HepG2 (cell line): ENCODE measurements around the gene LRRN2. TPM values are rescaled to one million over a fixed set of nuclear protein-coding genes. Genes with fewer than 3 reads are reported as not detected.

Experiments
- ATAC-seq: fragments of 200-7000 bp; cut with Tn5 transposase; 3 replicates; pipeline ENCODE4 v1.9.1; 2020; ENCODE audit warnings: mild to moderate bottlenecking, moderate library complexity
- BruUV-seq: library from RNA; stranded (reverse); fragments of 400-500 nt; replicated peaks from 2 replicates; lab custom pipeline; 2021; lab: Mats Ljungman, UMichigan
- CTCF ChIA-PET: fragments of 300-600 bp; formaldehyde crosslinking; extraction: SDS; loops from one replicate; lab custom pipeline; 2021; ENCODE audit warnings: low total read pairs, inconsistent platforms, low intra/inter-chr PET ratio; lab: Yijun Ruan, JAX
- POLR2A ChIA-PET: fragments of 350-600 bp; sonication (Branson Sonifier 250); formaldehyde crosslinking; loops from one replicate; lab custom pipeline; 2020; ENCODE audit warnings: antibody characterized with exemption, inconsistent platforms; lab: Yijun Ruan, JAX
- DNase-seq: peaks from one replicate; pipeline ENCODE4 v3.0.0-alpha.2; 2015; ENCODE audit warnings: low spot score
- FAIRE-seq: peaks from 3 replicates; lab custom pipeline; 2011; peaks lifted over from hg19 to GRCh38; lab: Jason Lieb, UNC
- H2AFZ ChIP-seq: one replicate; pipeline ENCODE4 v1.6.1; 2011; ENCODE audit warnings: low read length, inconsistent platforms
- H3K27ac ChIP-seq: fragments of 300-600 bp; 3 replicates; pipeline ENCODE4 v1.8.0; 2011; ENCODE audit warnings: mixed run types, mild to moderate bottlenecking, mixed read lengths, low read length, inconsistent platforms; ENCODE audit not compliant: insufficient read depth; ENCODE audit errors: extremely low read length
- H3K27me3 ChIP-seq, 2 experiments: fragments of 200-600 bp in 1 of 2; 2 replicates in 1 of 2; 3 replicates in 1 of 2; pipeline versions ENCODE4 v1.6.0 to v1.8.0; 2011; ENCODE audit warnings: low read length in 2 of 2, mild to moderate bottlenecking in 2 of 2, moderate library complexity in 2 of 2, inconsistent platforms in 1 of 2; ENCODE audit not compliant: insufficient read depth in 2 of 2, control insufficient read depth in 1 of 2
- H3K36me3 ChIP-seq, 2 experiments: fragments of 200-600 bp in 1 of 2; replicated peaks in 1 of 2; 2 replicates in 1 of 2; 3 replicates in 1 of 2; pipeline versions ENCODE4 v1.5.1 to v1.8.0; 2011; ENCODE audit warnings: low read length in 2 of 2, inconsistent platforms in 1 of 2; ENCODE audit not compliant: insufficient read depth in 2 of 2, control insufficient read depth in 1 of 2
- H3K4me1 ChIP-seq: 2 replicates; pipeline ENCODE4 v1.5.1; 2012; ENCODE audit warnings: low read length, inconsistent platforms; ENCODE audit not compliant: insufficient read depth
- H3K4me2 ChIP-seq: 2 replicates; pipeline ENCODE4 v1.6.0; 2011; ENCODE audit warnings: low read depth, low read length, inconsistent platforms
- H3K4me3 ChIP-seq, 3 experiments: fragments of 200-600 bp in 1 of 3; sonication (generic), shearing (Covaris generic) in 1 of 3; replicated peaks in 1 of 3; 2 replicates each; pipeline ENCODE4 v1.5.1; 2011 to 2016; ENCODE audit warnings: low read length in 3 of 3, inconsistent platforms in 2 of 3, low read depth in 2 of 3, mild to moderate bottlenecking in 2 of 3, control low read depth in 1 of 3, mixed read lengths in 1 of 3; ENCODE audit not compliant: insufficient read depth in 1 of 3
- H3K79me2 ChIP-seq: one replicate; pipeline ENCODE4 v1.6.1; 2011; ENCODE audit warnings: low read length, inconsistent platforms; ENCODE audit not compliant: insufficient read depth
- H3K9ac ChIP-seq: 2 replicates; pipeline ENCODE4 v1.6.0; 2011; ENCODE audit warnings: mild to moderate bottlenecking, low read depth, low read length, inconsistent platforms; ENCODE audit not compliant: insufficient read depth
- H3K9me3 ChIP-seq: 2 replicates; pipeline ENCODE4 v1.5.1; 2012; ENCODE audit warnings: mild to moderate bottlenecking, low read length
- H4K20me1 ChIP-seq: 2 replicates; pipeline ENCODE4 v1.6.0; 2011; ENCODE audit warnings: inconsistent platforms, mild to moderate bottlenecking, low read length, moderate library complexity; ENCODE audit not compliant: insufficient read depth
- CHD2 ChIP-seq: IDR thresholded peaks from 2 replicates; pipeline ENCODE4 v1.6.1; 2011; ENCODE audit warnings: low read depth, low read length, improper control_type of control experiment
- HDAC1 ChIP-seq: sonication (generic); formaldehyde crosslinking; IDR thresholded peaks from 2 replicates; pipeline ENCODE4 v1.5.1; 2020; ENCODE audit warnings: mild to moderate bottlenecking, missing genetic modification reagents
- ISX ChIP-seq: sonication (generic); formaldehyde crosslinking; conservative IDR thresholded peaks from 2 replicates; pipeline ENCODE4 v1.5.0; 2020; ENCODE audit warnings: missing genetic modification reagents
- KDM5B ChIP-seq: sonication (generic); formaldehyde crosslinking; IDR thresholded peaks from 2 replicates; pipeline ENCODE4 v1.4.0; 2020; ENCODE audit warnings: missing genetic modification reagents, mild to moderate bottlenecking, borderline replicate concordance
- KLF15 ChIP-seq: sonication (generic); formaldehyde crosslinking; IDR thresholded peaks from 2 replicates; pipeline ENCODE4 v1.8.1; 2023; ENCODE audit warnings: borderline replicate concordance, mild to moderate bottlenecking, inconsistent platforms, missing genetic modification reagents, mixed read lengths
- MBNL3 ChIP-seq: fragments of 250-450 bp; sonication (Bioruptor Pico); conservative IDR thresholded peaks from 2 replicates; pipeline ENCODE4 v1.8.0; 2022; ENCODE audit warnings: mild to moderate bottlenecking, inconsistent platforms
- NR0B2 ChIP-seq: sonication (generic); formaldehyde crosslinking; IDR thresholded peaks from 2 replicates; pipeline ENCODE4 v1.4.0; 2020; ENCODE audit warnings: mild to moderate bottlenecking, missing genetic modification reagents
- RAD21 ChIP-seq: fragments of 450-650 bp; formaldehyde crosslinking; IDR thresholded peaks from 2 replicates; pipeline ENCODE4 v1.5.0; 2020; ENCODE audit warnings: mild to moderate bottlenecking
- SIX1 ChIP-seq: sonication (generic); formaldehyde crosslinking; IDR thresholded peaks from 2 replicates; pipeline ENCODE4 v1.4.0; 2020; ENCODE audit warnings: missing genetic modification reagents, borderline replicate concordance
- YEATS2 ChIP-seq: sonication (generic); formaldehyde crosslinking; IDR thresholded peaks from 2 replicates; pipeline ENCODE4 v1.4.0; 2020; ENCODE audit warnings: missing genetic modification reagents, borderline replicate concordance
- ZNF362 ChIP-seq: sonication (generic); formaldehyde crosslinking; IDR thresholded peaks from 2 replicates; pipeline ENCODE4 v1.4.0; 2020; ENCODE audit warnings: missing genetic modification reagents, mild to moderate bottlenecking, borderline replicate concordance
- ZSCAN5A ChIP-seq: sonication (generic); formaldehyde crosslinking; IDR thresholded peaks from 2 replicates; pipeline ENCODE4 v1.8.0; 2022; ENCODE audit warnings: mild to moderate bottlenecking, missing genetic modification reagents, borderline replicate concordance
- ZZZ3 ChIP-seq: sonication (generic); formaldehyde crosslinking; IDR thresholded peaks from 2 replicates; pipeline ENCODE4 v1.4.0; 2020; ENCODE audit warnings: missing genetic modification reagents, mild to moderate bottlenecking, borderline replicate concordance
- WGBS: methylation state at CpG from one replicate; pipeline ENCODE4 v1.1.6; 2017; ENCODE audit warnings: low lambda C conversion rate; 5-methylcytosine and 5-hydroxymethylcytosine counted together
- in situ Hi-C: cut with HindIII; loops from 2 replicates; pipeline ENCODE4 v1.10.0; 2017; ENCODE audit warnings: low pct_unique_long_range_greater_than_20kb; ENCODE audit not compliant: extremely low pct_ligation_motif_present
- intact Hi-C: fragments of 100-400 bp; cut with micrococcal nuclease; formaldehyde crosslinking; loops from one replicate; pipeline ENCODE4 v1.10.0; 2022; ENCODE audit not compliant: unreplicated experiment
- polyA plus RNA-seq, 8 experiments: library from polyadenylated mRNA; depleted of rRNA in 3 of 8; stranded (reverse) in 7 of 8; unstranded in 1 of 8; fragments of >200 nt; fragmentation: Illumina TruSeq in 4 of 8; extraction: Trizol in 4 of 8; gene quantifications; 2 replicates each; pipeline versions ENCODE4 v1.2.1 to v1.2.3, GENCODE V29; 2011 to 2016; ENCODE audit warnings: low read depth in 4 of 8, missing spikeins in 1 of 8, mixed read lengths in 1 of 8; ENCODE audit not compliant: insufficient read depth in 1 of 8
- total RNA-seq, 5 experiments: library from RNA; depleted of rRNA; stranded (reverse); fragments of >200 nt; fragmentation: Illumina TruSeq; extraction: Trizol; gene quantifications; 2 replicates each; pipeline ENCODE4 v1.2.3, GENCODE V29; 2016; ENCODE audit warnings: low read depth in 1 of 5
- TF ChIP-seq, protein P1 (sequence below): sonication (generic); formaldehyde crosslinking; IDR thresholded peaks from 2 replicates; pipeline ENCODE4 v1.4.0; 2020; ENCODE audit warnings: missing genetic modification reagents, low read depth, mild to moderate bottlenecking, borderline replicate concordance
- TF ChIP-seq, protein P2 (sequence below): IDR thresholded peaks from 2 replicates; pipeline ENCODE4 v1.6.1; 2016

Gene LRRN2
- total and polyA plus RNA-seq, 2 of the 13 experiments (the other 11 are each of a cell fraction or from before 2014, with no cell fraction given), result not detected

- no peak overlapping the region for H2AFZ ChIP-seq
- in situ Hi-C loops, result no loop called here
- CTCF ChIA-PET, result no interaction called here
Observed at GRCh38 chr1:204615881-204616280, 69.7 kb downstream of the LRRN2 start.

More at GRCh38 chr1:204615881-204616280, 69.7 kb downstream of the LRRN2 start:
- no peaks in the 10 kb centered on the region for H4K20me1 ChIP-seq
- DNase-seq (no peak), FAIRE-seq (no peak), ATAC-seq (no peak)
- intact Hi-C loops, result no loop called here
- TF ChIP-seq, protein P1, sequence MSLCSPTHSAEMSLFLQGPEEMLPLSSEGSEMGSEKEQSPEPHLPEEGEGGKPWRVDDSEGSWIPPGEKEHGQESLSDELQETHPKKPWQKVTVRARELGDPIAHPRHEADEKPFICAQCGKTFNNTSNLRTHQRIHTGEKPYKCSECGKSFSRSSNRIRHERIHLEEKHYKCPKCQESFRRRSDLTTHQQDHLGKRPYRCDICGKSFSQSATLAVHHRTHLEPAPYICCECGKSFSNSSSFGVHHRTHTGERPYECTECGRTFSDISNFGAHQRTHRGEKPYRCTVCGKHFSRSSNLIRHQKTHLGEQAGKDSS, result no peak
- TF ChIP-seq YEATS2 (no peak), ZZZ3 (CRISPR knock-in tag) (no peak), KLF15 (CRISPR knock-in tag) (no peak), RAD21 (CRISPR knock-in tag) (no peak), ZSCAN5A (CRISPR knock-in tag) (no peak), SIX1 (CRISPR knock-in tag) (no peak), CHD2 (no peak), ISX (no peak), NR0B2 (CRISPR knock-in tag) (no peak), KDM5B (CRISPR knock-in tag) (no peak), MBNL3 (CRISPR knock-in tag) (no peak), HDAC1 (CRISPR knock-in tag) (no peak), ZNF362 (CRISPR knock-in tag) (no peak)
- TF ChIP-seq, protein P2, sequence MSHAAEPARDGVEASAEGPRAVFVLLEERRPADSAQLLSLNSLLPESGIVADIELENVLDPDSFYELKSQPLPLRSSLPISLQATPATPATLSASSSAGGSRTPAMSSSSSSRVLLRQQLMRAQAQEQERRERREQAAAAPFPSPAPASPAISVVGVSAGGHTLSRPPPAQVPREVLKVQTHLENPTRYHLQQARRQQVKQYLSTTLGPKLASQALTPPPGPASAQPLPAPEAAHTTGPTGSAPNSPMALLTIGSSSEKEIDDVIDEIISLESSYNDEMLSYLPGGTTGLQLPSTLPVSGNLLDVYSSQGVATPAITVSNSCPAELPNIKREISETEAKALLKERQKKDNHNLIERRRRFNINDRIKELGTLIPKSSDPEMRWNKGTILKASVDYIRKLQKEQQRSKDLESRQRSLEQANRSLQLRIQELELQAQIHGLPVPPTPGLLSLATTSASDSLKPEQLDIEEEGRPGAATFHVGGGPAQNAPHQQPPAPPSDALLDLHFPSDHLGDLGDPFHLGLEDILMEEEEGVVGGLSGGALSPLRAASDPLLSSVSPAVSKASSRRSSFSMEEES, result no peak
- no peaks in the 10 kb centered on the region for H3K36me3 ChIP-seq
- no peak overlapping the region for H3K4me3 ChIP-seq
- no peak overlapping the region for H3K27ac ChIP-seq
- H3K4me2 ChIP-seq, result no peak overlapping the region
- no peaks in the 10 kb centered on the region for H3K79me2 ChIP-seq
- POLR2A ChIA-PET, result no interaction called here
- no peak overlapping the region for H3K9ac ChIP-seq
- peaks cover 7 to 43% of the 10 kb centered on the region in 2 experiments for H3K27me3 ChIP-seq
- no CpG with 5 or more reads among the region's 8 CpGs for WGBS
- BruUV-seq, result no TSS peak
- H3K4me1 ChIP-seq, result no peaks in the 10 kb centered on the region
- H3K9me3 ChIP-seq, result no peaks in the 10 kb centered on the region
